HepG2 (cell line): Measurements from ENCODE around the gene ADIPOR2.

Source experiments
- EP300 ChIP-seq, 3 experiments: sonication (generic) in 1 of 3; formaldehyde crosslinking in 1 of 3; IDR thresholded peaks; 2 replicates each; pipeline versions ENCODE4 v1.5.1 to v1.6.1; 2011 to 2020; ENCODE audit warnings: low read depth in 2 of 3, low read length in 2 of 3, borderline replicate concordance in 1 of 3, improper control_type of control experiment in 1 of 3, mild to moderate bottlenecking in 1 of 3, missing genetic modification reagents in 1 of 3, moderate library complexity in 1 of 3
- GABPA ChIP-seq, 2 experiments: IDR thresholded peaks; 2 replicates each; pipeline ENCODE4 v1.6.1; 2011 to 2016; ENCODE audit warnings: low read depth in 2 of 2, low read length in 1 of 2, missing biosample characterization in 1 of 2, missing genetic modification characterization in 1 of 2
- MYNN ChIP-seq: sonication (generic); formaldehyde crosslinking; IDR thresholded peaks from 2 replicates; pipeline ENCODE4 v1.4.0; 2020; ENCODE audit warnings: mild to moderate bottlenecking, low read depth, missing genetic modification reagents
- POLR2A ChIP-seq, 2 experiments: IDR thresholded peaks; 2 replicates each; pipeline ENCODE4 v1.6.1; 2011; ENCODE audit warnings: low read depth in 2 of 2, low read length in 2 of 2, mild to moderate bottlenecking in 1 of 2, moderate library complexity in 1 of 2; ENCODE audit not compliant: insufficient read depth in 1 of 2
- SETDB1 ChIP-seq: sonication (generic); formaldehyde crosslinking; IDR thresholded peaks from 2 replicates; pipeline ENCODE4 v1.5.1; 2020; ENCODE audit warnings: missing genetic modification reagents, mild to moderate bottlenecking, borderline replicate concordance
- SIN3A ChIP-seq: IDR thresholded peaks from 2 replicates; pipeline ENCODE4 v1.6.1; 2011; ENCODE audit warnings: low read depth, mild to moderate bottlenecking, control low read depth, low read length, borderline replicate concordance
- TAF1 ChIP-seq: sonication (generic); formaldehyde crosslinking; IDR thresholded peaks from 2 replicates; pipeline ENCODE4 v1.4.0; 2020; ENCODE audit warnings: missing genetic modification reagents
- ZBTB7A ChIP-seq: sonication (generic); formaldehyde crosslinking; IDR thresholded peaks from 2 replicates; pipeline ENCODE4 v1.8.0; 2022; ENCODE audit warnings: mild to moderate bottlenecking, missing genetic modification reagents
- ZKSCAN8 ChIP-seq: IDR thresholded peaks from 2 replicates; pipeline ENCODE4 v1.6.1; 2016; ENCODE audit warnings: borderline replicate concordance, missing genetic modification reagents, missing compliant biosample characterization
- ZNF674 ChIP-seq: sonication (generic); formaldehyde crosslinking; IDR thresholded peaks from 2 replicates; pipeline ENCODE4 v1.5.0; 2020; ENCODE audit warnings: low read depth, mild to moderate bottlenecking, missing genetic modification reagents
- TF ChIP-seq, protein P1 (sequence below): sonication (generic); formaldehyde crosslinking; IDR thresholded peaks from 2 replicates; pipeline ENCODE4 v1.5.0; 2020; ENCODE audit warnings: mild to moderate bottlenecking, missing genetic modification reagents, moderate library complexity

DNA sequence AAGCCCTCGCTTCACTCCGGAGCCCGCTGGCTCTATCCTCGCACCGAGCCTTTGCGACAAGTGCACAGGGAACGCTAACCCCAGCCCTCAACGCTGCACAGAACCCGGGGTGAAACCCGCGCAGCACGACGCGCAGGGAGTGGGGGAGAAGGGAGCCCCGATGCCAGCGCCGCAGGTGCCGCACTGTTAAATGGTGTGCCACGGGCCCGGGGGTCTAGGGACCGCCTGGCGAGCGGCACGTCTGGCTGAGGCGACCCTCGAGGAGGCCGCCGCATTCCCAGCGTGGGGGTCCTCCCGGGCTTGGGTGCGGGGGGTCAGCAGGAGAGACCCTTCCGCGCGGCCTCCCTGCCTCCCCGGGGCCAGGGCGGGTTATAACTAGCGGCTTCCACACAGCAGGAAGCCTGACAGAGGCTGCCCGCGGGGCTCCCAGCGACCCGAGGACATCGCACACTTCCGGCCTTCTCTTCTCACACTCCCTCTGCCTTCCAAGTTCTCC, 105.7 kb downstream of the ADIPOR2 start:
- TF ChIP-seq, protein P1, sequence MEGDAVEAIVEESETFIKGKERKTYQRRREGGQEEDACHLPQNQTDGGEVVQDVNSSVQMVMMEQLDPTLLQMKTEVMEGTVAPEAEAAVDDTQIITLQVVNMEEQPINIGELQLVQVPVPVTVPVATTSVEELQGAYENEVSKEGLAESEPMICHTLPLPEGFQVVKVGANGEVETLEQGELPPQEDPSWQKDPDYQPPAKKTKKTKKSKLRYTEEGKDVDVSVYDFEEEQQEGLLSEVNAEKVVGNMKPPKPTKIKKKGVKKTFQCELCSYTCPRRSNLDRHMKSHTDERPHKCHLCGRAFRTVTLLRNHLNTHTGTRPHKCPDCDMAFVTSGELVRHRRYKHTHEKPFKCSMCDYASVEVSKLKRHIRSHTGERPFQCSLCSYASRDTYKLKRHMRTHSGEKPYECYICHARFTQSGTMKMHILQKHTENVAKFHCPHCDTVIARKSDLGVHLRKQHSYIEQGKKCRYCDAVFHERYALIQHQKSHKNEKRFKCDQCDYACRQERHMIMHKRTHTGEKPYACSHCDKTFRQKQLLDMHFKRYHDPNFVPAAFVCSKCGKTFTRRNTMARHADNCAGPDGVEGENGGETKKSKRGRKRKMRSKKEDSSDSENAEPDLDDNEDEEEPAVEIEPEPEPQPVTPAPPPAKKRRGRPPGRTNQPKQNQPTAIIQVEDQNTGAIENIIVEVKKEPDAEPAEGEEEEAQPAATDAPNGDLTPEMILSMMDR (CRISPR knock-in tag), result no peak
- no peak for TF ChIP-seq SETDB1 (CRISPR knock-in tag)
- TF ChIP-seq ZNF674 (CRISPR knock-in tag), result no peak
- no peak for TF ChIP-seq ZKSCAN8 (CRISPR knock-in tag)
- no peak for TF ChIP-seq POLR2A (IDR thresholded peaks at IDR 0.05; ENCODE audit: insufficient read depth in 1 of 2, low read depth in 2 of 2, low read length in 2 of 2)
- no peak for TF ChIP-seq SIN3A
- no peak for TF ChIP-seq TAF1
- no peak for TF ChIP-seq MYNN (CRISPR knock-in tag)
- TF ChIP-seq GABPA (IDR thresholded peaks at IDR 0.05; ENCODE audit: low read depth, low read length), result no peak
- TF ChIP-seq GABPA (CRISPR knock-in tag; IDR thresholded peaks at IDR 0.05; ENCODE audit: low read depth), result no peak
- no peak for TF ChIP-seq ZBTB7A
- no peak for TF ChIP-seq EP300 (IDR thresholded peaks at IDR 0.05; ENCODE audit: low read depth in 2 of 2, low read length in 2 of 2)
- TF ChIP-seq EP300 (CRISPR knock-in tag; IDR thresholded peaks at IDR 0.05; ENCODE audit: borderline replicate concordance), result no peak
